ENCODE results near the gene RUNX1. TPM values are rescaled to one million over a fixed set of nuclear protein-coding genes. Genes with fewer than 3 reads are reported as not detected.

RUNX1 gene
- polyA plus RNA-seq, 3 donors, result 6.2 to 49.7 (median 8.7) TPM

- Histone ChIP-seq H3K4me2 (replicated peaks; ENCODE audit: extremely low read depth, low read length, poor library complexity, severe bottlenecking) (no peak overlapping the region), H2AFZ (ENCODE audit: insufficient read depth, low read depth, low read length, poor library complexity, severe bottlenecking) (no peak overlapping the region), H3K4me1 (ENCODE audit: control insufficient read depth in 1 of 2, insufficient read depth in 2 of 2, low read length in 2 of 2) (peaks cover 11% of the 10 kb centered on the region in 2 donors), H3K9me3 (replicated peaks in 1 of 2; ENCODE audit: control insufficient read depth in 1 of 2, insufficient read depth in 1 of 2, low read length in 2 of 2) (no peaks in the 10 kb centered on the region), H4K20me1 (ENCODE audit: insufficient read depth, low read length) (peaks cover 89% of the 10 kb centered on the region), H3K27me3 (ENCODE audit: control insufficient read depth in 2 of 2, insufficient read depth in 2 of 2, low read length in 2 of 2) (no peaks in the 10 kb centered on the region), H3K79me2 (ENCODE audit: insufficient read depth, low read length) (peaks cover 94% of the 10 kb centered on the region), H3K36me3 (replicated peaks in 1 of 2; ENCODE audit: control insufficient read depth in 1 of 2, insufficient read depth in 2 of 2, low read length in 2 of 2) (peaks cover 0 to 3% of the 10 kb centered on the region in 2 donors), H3K27ac (ENCODE audit: low read depth in 1 of 2, low read length in 2 of 2) (no peak overlapping the region), H3K9ac (ENCODE audit: insufficient read depth, low read length, poor library complexity, severe bottlenecking) (no peak overlapping the region), H3K4me3 (replicated peaks in 1 of 3; ENCODE audit: low read depth in 2 of 3, low read length in 3 of 3) (no peak overlapping the region)
- WGBS (ENCODE audit: insufficient coverage), result no CpG with 5 or more reads among the region's 4 CpGs
- Mint-ChIP-seq H3K36me3 (peaks cover 14 to 28% of the 10 kb centered on the region in 2 donors), H3K4me3 (no peak overlapping the region), H3K27me3 (ENCODE audit: low read depth in 3 of 3) (peaks cover 0 to 2% (median 0%) of the 10 kb centered on the region in 3 donors), H3K9me3 (peaks cover 0 to 1% (median 0%) of the 10 kb centered on the region in 7 donors), H3K27ac (peak overlapping the region in 1 of 7 donors; percentile 27), H3K4me1 (peaks cover 32% of the 10 kb centered on the region)
- no peak for DNase-seq
- intact Hi-C loops (cut with micrococcal nuclease), result loop anchor here in 1 of 2 donors (10.0 kb wide), 1 partner anchor 54 kb away; no protein-coding TSS in a partner anchor
- TF ChIP-seq, protein P1, sequence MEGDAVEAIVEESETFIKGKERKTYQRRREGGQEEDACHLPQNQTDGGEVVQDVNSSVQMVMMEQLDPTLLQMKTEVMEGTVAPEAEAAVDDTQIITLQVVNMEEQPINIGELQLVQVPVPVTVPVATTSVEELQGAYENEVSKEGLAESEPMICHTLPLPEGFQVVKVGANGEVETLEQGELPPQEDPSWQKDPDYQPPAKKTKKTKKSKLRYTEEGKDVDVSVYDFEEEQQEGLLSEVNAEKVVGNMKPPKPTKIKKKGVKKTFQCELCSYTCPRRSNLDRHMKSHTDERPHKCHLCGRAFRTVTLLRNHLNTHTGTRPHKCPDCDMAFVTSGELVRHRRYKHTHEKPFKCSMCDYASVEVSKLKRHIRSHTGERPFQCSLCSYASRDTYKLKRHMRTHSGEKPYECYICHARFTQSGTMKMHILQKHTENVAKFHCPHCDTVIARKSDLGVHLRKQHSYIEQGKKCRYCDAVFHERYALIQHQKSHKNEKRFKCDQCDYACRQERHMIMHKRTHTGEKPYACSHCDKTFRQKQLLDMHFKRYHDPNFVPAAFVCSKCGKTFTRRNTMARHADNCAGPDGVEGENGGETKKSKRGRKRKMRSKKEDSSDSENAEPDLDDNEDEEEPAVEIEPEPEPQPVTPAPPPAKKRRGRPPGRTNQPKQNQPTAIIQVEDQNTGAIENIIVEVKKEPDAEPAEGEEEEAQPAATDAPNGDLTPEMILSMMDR (IDR thresholded peaks at IDR 0.05), result no peak
These were observed 100.1 kb downstream of the RUNX1 start for GRCh38 chr21:34949030-34949429.

GRCh38 chr21:34948157-34948556 is 100.9 kb downstream of the RUNX1 start:
- Histone ChIP-seq H3K36me3 (replicated peaks in 1 of 2; ENCODE audit: control insufficient read depth in 1 of 2, insufficient read depth in 2 of 2, low read length in 2 of 2) (peaks cover 0 to 3% of the 10 kb centered on the region in 2 donors), H3K4me1 (ENCODE audit: control insufficient read depth in 1 of 2, insufficient read depth in 2 of 2, low read length in 2 of 2) (peaks cover 11 to 15% of the 10 kb centered on the region in 2 donors), H3K9me3 (replicated peaks in 1 of 2; ENCODE audit: control insufficient read depth in 1 of 2, insufficient read depth in 1 of 2, low read length in 2 of 2) (no peaks in the 10 kb centered on the region), H3K4me2 (replicated peaks; ENCODE audit: extremely low read depth, low read length, poor library complexity, severe bottlenecking) (no peak overlapping the region), H3K4me3 (replicated peaks in 1 of 3; ENCODE audit: low read depth in 2 of 3, low read length in 3 of 3) (no peak overlapping the region), H4K20me1 (ENCODE audit: insufficient read depth, low read length) (peaks cover 86% of the 10 kb centered on the region), H3K9ac (ENCODE audit: insufficient read depth, low read length, poor library complexity, severe bottlenecking) (no peak overlapping the region), H3K27me3 (ENCODE audit: control insufficient read depth in 2 of 2, insufficient read depth in 2 of 2, low read length in 2 of 2) (no peaks in the 10 kb centered on the region), H2AFZ (ENCODE audit: insufficient read depth, low read depth, low read length, poor library complexity, severe bottlenecking) (no peak overlapping the region), H3K27ac (ENCODE audit: low read depth in 1 of 2, low read length in 2 of 2) (no peak overlapping the region), H3K79me2 (ENCODE audit: insufficient read depth, low read length) (peaks cover 94% of the 10 kb centered on the region)
- DNase-seq, result no peak
- H3K27ac Mint-ChIP-seq, result peak overlapping the region in 3 of 7 donors; percentile 13 to 48 (median 43)
- no peak overlapping the region for H3K4me3 Mint-ChIP-seq
- peaks cover 14 to 33% of the 10 kb centered on the region in 2 donors for H3K36me3 Mint-ChIP-seq
- intact Hi-C loops (cut with micrococcal nuclease), result loop anchor here in 1 of 2 donors (10.0 kb wide), 1 partner anchor 53 kb away; no protein-coding TSS in a partner anchor
- 95% methylated on average over 3 of the region's 5 CpGs for WGBS (ENCODE audit: insufficient coverage)
- H3K27me3 Mint-ChIP-seq (ENCODE audit: low read depth in 3 of 3), result peaks cover 0 to 2% (median 0%) of the 10 kb centered on the region in 3 donors
- TF ChIP-seq, protein P1 (IDR thresholded peaks at IDR 0.05), result no peak
- H3K4me1 Mint-ChIP-seq, result peaks cover 39% of the 10 kb centered on the region
- peaks cover 0 to 1% (median 0%) of the 10 kb centered on the region in 7 donors for H3K9me3 Mint-ChIP-seq
